ENCODE results near the gene SEMA5B.

The SEMA5B gene

GRCh38 chr3:122998856-122999255, 28.7 kb downstream of the SEMA5B start:
- H3K27ac ChIP-seq = no peak overlapping the region
- no peak for DNase-seq (ENCODE audit: low read depth, low spot score)

- H3K27ac ChIP-seq = no peak overlapping the region
- DNase-seq (ENCODE audit: low read depth, low spot score) = no peak
These were observed 29.4 kb downstream of the SEMA5B start for GRCh38 chr3:122998206-122998605.

- no peak overlapping the region for H3K27ac ChIP-seq
- no peak for DNase-seq (ENCODE audit: low read depth, low spot score)
These were observed 31.5 kb downstream of the SEMA5B start for GRCh38 chr3:122996038-122996580.

GRCh38 chr3:122994954-122995353, 32.6 kb downstream of the SEMA5B start:
- no peak for DNase-seq (ENCODE audit: low read depth, low spot score)
- no peak overlapping the region for H3K27ac ChIP-seq

GRCh38 chr3:122993124-122993978, 34.2 kb downstream of the SEMA5B start:
- H3K27ac ChIP-seq = no peak overlapping the region
- no peak for DNase-seq (ENCODE audit: low read depth, low spot score)

- DNase-seq (ENCODE audit: low read depth, low spot score) = no peak
- no peak overlapping the region for H3K27ac ChIP-seq
These were observed 34.9 kb downstream of the SEMA5B start for GRCh38 chr3:122992676-122993075.

- H3K27ac ChIP-seq = no peak overlapping the region
- no peak for DNase-seq (ENCODE audit: low read depth, low spot score)
These were observed 35.4 kb downstream of the SEMA5B start for GRCh38 chr3:122992133-122992532.

- DNase-seq (ENCODE audit: low read depth, low spot score) = no peak
- no peak overlapping the region for H3K27ac ChIP-seq
These were observed 36.2 kb downstream of the SEMA5B start for GRCh38 chr3:122991236-122991985.

- no peak overlapping the region for H3K27ac ChIP-seq
- DNase-seq (ENCODE audit: low read depth, low spot score) = no peak
These were observed 37.5 kb downstream of the SEMA5B start for GRCh38 chr3:122989856-122990575.

- DNase-seq (ENCODE audit: low read depth, low spot score) = no peak
- no peak overlapping the region for H3K27ac ChIP-seq
These were observed 39.1 kb downstream of the SEMA5B start for GRCh38 chr3:122988508-122988907.

- no peak overlapping the region for H3K27ac ChIP-seq
- DNase-seq (ENCODE audit: low read depth, low spot score) = no peak
These were observed 39.7 kb downstream of the SEMA5B start for GRCh38 chr3:122987736-122988319.

- no peak for DNase-seq (ENCODE audit: low read depth, low spot score)
These were observed 40.3 kb downstream of the SEMA5B start for GRCh38 chr3:122987231-122987630.

GRCh38 chr3:122986693-122987179, 40.8 kb downstream of the SEMA5B start:
- no peak for DNase-seq (ENCODE audit: low read depth, low spot score)
- no peak overlapping the region for H3K27ac ChIP-seq

More at GRCh38 chr3:122987231-122987630, 40.3 kb downstream of the SEMA5B start:
- no peak overlapping the region for H3K27ac ChIP-seq

GRCh38 chr3:122985539-122985938, 42.0 kb downstream of the SEMA5B start:
- H3K27ac ChIP-seq = no peak overlapping the region
- DNase-seq (ENCODE audit: low read depth, low spot score) = no peak

GRCh38 chr3:122984650-122985049, 42.9 kb downstream of the SEMA5B start:
- no peak overlapping the region for H3K27ac ChIP-seq
- no peak for DNase-seq (ENCODE audit: low read depth, low spot score)

GRCh38 chr3:122984007-122984406, 43.6 kb downstream of the SEMA5B start:
- H3K27ac ChIP-seq = no peak overlapping the region
- no peak for DNase-seq (ENCODE audit: low read depth, low spot score)

- no peak overlapping the region for H3K27ac ChIP-seq
- DNase-seq (ENCODE audit: low read depth, low spot score) = no peak
These were observed 45.1 kb downstream of the SEMA5B start for GRCh38 chr3:122982216-122983185.

GRCh38 chr3:122979211-122979610, 48.4 kb downstream of the SEMA5B start:
- DNase-seq (ENCODE audit: low read depth, low spot score) = no peak
- no peak overlapping the region for H3K27ac ChIP-seq

GRCh38 chr3:122978569-122978968, 49.0 kb downstream of the SEMA5B start:
- DNase-seq (ENCODE audit: low read depth, low spot score) = no peak
- H3K27ac ChIP-seq = no peak overlapping the region
